GM12878 (cell line): Measurements from ENCODE around the gene LSM5. TPM values are rescaled to one million over a fixed set of nuclear protein-coding genes. Genes with fewer than 3 reads are reported as not detected.

Experiments used
- ATAC-seq: fragments of 200-7000 bp; cut with Tn5 transposase; 3 replicates; pipeline ENCODE4 v1.9.1; 2020; ENCODE audit warnings: mild to moderate bottlenecking, moderate library complexity
- BruUV-seq: library from RNA; stranded (reverse); fragments of 400-500 nt; replicated peaks from 2 replicates; lab custom pipeline; 2021; lab: Mats Ljungman, UMichigan
- CTCF ChIA-PET: fragments of 300-600 bp; sonication (Branson Sonifier 250); formaldehyde crosslinking; extraction: SDS; loops from one replicate; lab custom pipeline; 2021; ENCODE audit warnings: inconsistent platforms; lab: Yijun Ruan, JAX
- POLR2A ChIA-PET: fragments of 350-600 bp; formaldehyde crosslinking; extraction: SDS; loops from one replicate; lab custom pipeline; 2021; ENCODE audit warnings: inconsistent platforms; lab: Charles Lee
- RAD21 ChIA-PET: fragments of 300-600 bp; sonication (Branson Sonifier 250); formaldehyde crosslinking; loops from one replicate; lab custom pipeline; 2023; ENCODE audit warnings: antibody characterized with exemption; ENCODE audit not compliant: unreplicated experiment; lab: Charles Lee
- SMC1A ChIA-PET: fragments of 300-600 bp; sonication (Branson Sonifier 250); formaldehyde crosslinking; loops from one replicate; lab custom pipeline; 2023; ENCODE audit not compliant: unreplicated experiment, uncharacterized antibody; lab: Charles Lee
- DNase-seq: peaks from one replicate; pipeline ENCODE4 v3.0.0-alpha.2; 2011; ENCODE audit warnings: low read depth, low spot score
- FAIRE-seq: peaks from 3 replicates; lab custom pipeline; 2011; peaks lifted over from hg19 to GRCh38; lab: Jason Lieb, UNC
- H2AFZ ChIP-seq: 2 replicates; pipeline ENCODE4 v1.6.0; 2011; ENCODE audit warnings: low read depth, low read length, control low read depth; ENCODE audit not compliant: control insufficient read depth
- H3K27ac ChIP-seq: 2 replicates; pipeline ENCODE4 v1.5.1; 2011; ENCODE audit warnings: control low read depth; ENCODE audit not compliant: control insufficient read depth, insufficient read depth
- H3K27me3 ChIP-seq, 2 experiments: replicated peaks in 1 of 2; 2 replicates each; pipeline versions ENCODE4 v1.6.0 to v1.6.1; 2011; ENCODE audit warnings: low read length in 1 of 2; ENCODE audit not compliant: control insufficient read depth in 2 of 2, insufficient read depth in 2 of 2
- H3K36me3 ChIP-seq, 2 experiments: 2 replicates each; pipeline ENCODE4 v1.5.1; 2011; ENCODE audit warnings: low read length in 1 of 2; ENCODE audit not compliant: control insufficient read depth in 2 of 2, insufficient read depth in 2 of 2
- H3K4me1 ChIP-seq: 2 replicates; pipeline ENCODE4 v1.6.1; 2011; ENCODE audit warnings: mild to moderate bottlenecking, low read length, moderate library complexity, mixed read lengths; ENCODE audit not compliant: control insufficient read depth, insufficient read depth
- H3K4me2 ChIP-seq: 2 replicates; pipeline ENCODE4 v1.6.0; 2011; ENCODE audit warnings: control low read depth; ENCODE audit not compliant: control insufficient read depth, insufficient read depth
- H3K4me3 ChIP-seq: fragments of 200-600 bp; sonication (generic); 2 replicates; pipeline ENCODE4 v1.5.1; 2016
- H3K79me2 ChIP-seq: 2 replicates; pipeline ENCODE4 v1.6.0; 2011; ENCODE audit warnings: low read length; ENCODE audit not compliant: control insufficient read depth, insufficient read depth
- H3K9ac ChIP-seq: 2 replicates; pipeline ENCODE4 v1.8.0; 2011; ENCODE audit warnings: low read length, control low read depth, mixed read lengths; ENCODE audit not compliant: control insufficient read depth, insufficient read depth
- H3K9me3 ChIP-seq: replicated peaks from 3 replicates; pipeline ENCODE4 v1.5.1; 2011; ENCODE audit warnings: mild to moderate bottlenecking, low read length; ENCODE audit not compliant: control insufficient read depth, insufficient read depth
- H4K20me1 ChIP-seq: 2 replicates; pipeline ENCODE4 v1.6.0; 2011; ENCODE audit not compliant: control insufficient read depth, insufficient read depth
- BCL11A ChIP-seq: IDR thresholded peaks from 2 replicates; pipeline ENCODE4 v1.6.1; 2011; ENCODE audit warnings: low read depth, low read length
- BMI1 ChIP-seq: fragments of 450-650 bp; IDR thresholded peaks from 2 replicates; pipeline ENCODE4 v1.6.1; 2016; ENCODE audit warnings: mild to moderate bottlenecking, moderate library complexity, borderline replicate concordance
- CBX5 ChIP-seq: sonication (generic); IDR thresholded peaks from 2 replicates; pipeline ENCODE4 v1.6.1; 2016; ENCODE audit warnings: low read depth, moderate library complexity, mild to moderate bottlenecking, inconsistent platforms
- EED ChIP-seq: sonication (generic); IDR thresholded peaks from 2 replicates; pipeline ENCODE4 v1.6.1; 2016; ENCODE audit warnings: antibody characterized with exemption, low read depth
- ESRRA ChIP-seq: IDR thresholded peaks from 2 replicates; pipeline ENCODE4 v1.6.1; 2012; ENCODE audit warnings: mild to moderate bottlenecking, low read length, improper control_type of control experiment
- FOS ChIP-seq: IDR thresholded peaks from 3 replicates; pipeline ENCODE4 v1.6.1; 2011; ENCODE audit warnings: borderline replicate concordance; ENCODE audit not compliant: insufficient read length; ENCODE audit errors: extremely low read depth
- FOXK2 ChIP-seq: fragments of 450-650 bp; IDR thresholded peaks from 2 replicates; pipeline ENCODE4 v1.6.1; 2017; ENCODE audit warnings: mild to moderate bottlenecking, moderate library complexity
- HDGF ChIP-seq: fragments of 450-650 bp; IDR thresholded peaks from 2 replicates; pipeline ENCODE4 v1.6.1; 2016; ENCODE audit warnings: antibody characterized with exemption
- IKZF1 ChIP-seq: fragments of 450-650 bp; conservative IDR thresholded peaks from 2 replicates; pipeline ENCODE4 v1.6.1; 2017; ENCODE audit warnings: antibody characterized with exemption, mild to moderate bottlenecking
- NFYB ChIP-seq: IDR thresholded peaks from 2 replicates; pipeline ENCODE4 v1.6.1; 2011; ENCODE audit warnings: low read depth, mild to moderate bottlenecking, low read length, improper control_type of control experiment, moderate library complexity; ENCODE audit not compliant: insufficient read depth
- RBBP5 ChIP-seq: fragments of 200-600 bp; sonication (generic); conservative IDR thresholded peaks from 2 replicates; pipeline ENCODE4 v1.6.1; 2016
- SMARCA5 ChIP-seq: fragments of 450-650 bp; IDR thresholded peaks from 2 replicates; pipeline ENCODE4 v1.6.1; 2017; ENCODE audit warnings: mild to moderate bottlenecking
- SUZ12 ChIP-seq: fragments of 200-600 bp; sonication (generic); IDR thresholded peaks from one replicate; pipeline ENCODE4 v1.6.1; 2018; ENCODE audit warnings: antibody characterized with exemption, mild to moderate bottlenecking; ENCODE audit not compliant: unreplicated experiment
- TBL1XR1 ChIP-seq: IDR thresholded peaks from 2 replicates; pipeline ENCODE4 v1.6.1; 2012; ENCODE audit warnings: low read depth, low read length, improper control_type of control experiment
- ZNF207 ChIP-seq: fragments of 450-650 bp; IDR thresholded peaks from 2 replicates; pipeline ENCODE4 v1.6.1; 2014; ENCODE audit warnings: antibody characterized with exemption, mild to moderate bottlenecking, borderline replicate concordance
- WGBS: methylation state at CpG from one replicate; pipeline ENCODE4 v1.1.6; 2016; ENCODE audit warnings: low lambda C conversion rate; ENCODE audit not compliant: insufficient replicate concordance, insufficient coverage; ENCODE audit errors: missing lambda C conversion rate; 5-methylcytosine and 5-hydroxymethylcytosine counted together
- in situ Hi-C: fragments of 300-500 bp; cut with MboI; formaldehyde crosslinking; loops from 9 replicates; pipeline ENCODE4 v1.14.3; 2018; ENCODE audit warnings: mixed read lengths
- intact Hi-C: fragments of 100-400 bp; cut with micrococcal nuclease; formaldehyde crosslinking; loops from one replicate; pipeline ENCODE4 v1.14.2; 2022; ENCODE audit not compliant: unreplicated experiment
- polyA plus RNA-seq, 11 experiments: library from polyadenylated mRNA; depleted of rRNA in 4 of 11; unstranded in 6 of 11; stranded (reverse) in 5 of 11; fragments of >200 nt; fragmentation: Nextera tagmentation in 4 of 11; fragmentation: Illumina TruSeq in 1 of 11; extraction: Ambion mirVana in 4 of 11; extraction: Trizol in 1 of 11; gene quantifications; 1 replicate in 1 of 11; 2 replicates in 10 of 11; pipeline versions ENCODE4 v1.2.1 to v1.2.3, GENCODE V29; 2011 to 2016; ENCODE audit warnings: inconsistent platforms in 2 of 11, missing spikeins in 2 of 11, low read depth in 1 of 11
- total RNA-seq, 4 experiments: library from RNA; depleted of rRNA in 3 of 4; stranded (reverse); fragments of >200 nt in 3 of 4; fragmentation: Illumina TruSeq in 1 of 4; extraction: Trizol in 1 of 4; gene quantifications; 2 replicates each; pipeline versions ENCODE4 v1.2.1 to v1.2.3, GENCODE V29; 2013 to 2021
- TF ChIP-seq, protein P1 (sequence below): fragments of 450-650 bp; IDR thresholded peaks from 2 replicates; pipeline ENCODE4 v1.6.1; 2017; ENCODE audit warnings: mild to moderate bottlenecking, low read depth, inconsistent platforms; ENCODE audit not compliant: poor library complexity, severe bottlenecking
- TF ChIP-seq, protein P2 (sequence below): fragments of 450-650 bp; formaldehyde crosslinking; IDR thresholded peaks from 2 replicates; pipeline ENCODE4 v1.5.0; 2022; ENCODE audit warnings: mild to moderate bottlenecking, missing genetic modification characterization
- TF ChIP-seq, protein P3 (sequence below): fragments of 450-650 bp; IDR thresholded peaks from 2 replicates; pipeline ENCODE4 v1.6.1; 2017; ENCODE audit warnings: mild to moderate bottlenecking

Gene LSM5
- total and polyA plus RNA-seq, 10 of the 15 experiments (the other 5 are each of a cell fraction or from before 2014, with no cell fraction given): 29.4 to 538 (median 145) TPM

DNA sequence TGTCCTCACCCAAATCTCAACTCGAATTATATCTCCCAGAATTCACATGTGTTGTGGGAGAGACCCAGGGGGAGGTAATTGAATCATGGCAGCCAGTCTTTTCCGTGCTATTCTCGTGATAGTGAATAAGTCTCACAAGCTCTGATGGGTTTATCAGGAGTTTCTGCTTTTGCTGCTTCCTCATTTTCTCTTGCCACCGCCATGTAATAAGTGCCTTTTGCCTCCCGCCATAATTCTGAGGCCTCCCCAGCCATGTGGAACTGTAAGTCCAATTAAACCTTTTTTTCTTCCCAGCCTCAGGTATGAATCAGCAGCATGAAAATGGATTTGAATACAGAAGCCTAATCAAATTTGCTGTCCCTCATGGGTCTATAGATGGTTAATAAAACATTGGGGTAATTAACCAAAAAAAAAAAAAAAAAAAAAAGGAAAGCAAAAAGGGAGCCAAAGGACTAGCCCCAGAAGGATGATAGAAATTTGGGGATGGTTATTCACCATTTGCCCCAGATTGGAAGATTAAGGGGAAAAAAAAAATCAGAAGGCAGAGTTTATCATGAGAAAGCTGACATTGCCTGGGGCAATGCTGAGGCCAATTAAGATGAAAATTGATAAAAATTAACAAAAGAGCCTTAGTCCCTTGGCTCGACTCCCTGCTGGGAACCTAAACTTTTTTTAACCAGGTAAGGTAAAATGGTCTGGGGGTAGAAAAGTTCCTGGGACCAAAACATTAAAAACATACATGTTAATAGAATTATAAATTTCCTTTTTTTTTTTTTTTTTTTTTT, 32.8 kb upstream of the LSM5 start:
- Histone ChIP-seq H3K4me3 (no peak overlapping the region), H4K20me1 (no peaks in the 10 kb centered on the region), H3K4me2 (no peak overlapping the region), H3K9me3 (peaks cover 24% of the 10 kb centered on the region), H2AFZ (no peak overlapping the region), H3K4me1 (no peaks in the 10 kb centered on the region)
- DNase-seq: no peak
- SMC1A ChIA-PET: no interaction called here
- FAIRE-seq: no peak
- no peak for ATAC-seq
- TF ChIP-seq TBL1XR1 (no peak), ESRRA (no peak), EED (no peak), ZNF207 (no peak), HDGF (no peak), CBX5 (no peak), NFYB (no peak), BCL11A (no peak), RBBP5 (no peak), FOS (no peak), FOXK2 (no peak), SMARCA5 (no peak), IKZF1 (no peak), BMI1 (no peak), SUZ12 (no peak)
- TF ChIP-seq, protein P1, sequence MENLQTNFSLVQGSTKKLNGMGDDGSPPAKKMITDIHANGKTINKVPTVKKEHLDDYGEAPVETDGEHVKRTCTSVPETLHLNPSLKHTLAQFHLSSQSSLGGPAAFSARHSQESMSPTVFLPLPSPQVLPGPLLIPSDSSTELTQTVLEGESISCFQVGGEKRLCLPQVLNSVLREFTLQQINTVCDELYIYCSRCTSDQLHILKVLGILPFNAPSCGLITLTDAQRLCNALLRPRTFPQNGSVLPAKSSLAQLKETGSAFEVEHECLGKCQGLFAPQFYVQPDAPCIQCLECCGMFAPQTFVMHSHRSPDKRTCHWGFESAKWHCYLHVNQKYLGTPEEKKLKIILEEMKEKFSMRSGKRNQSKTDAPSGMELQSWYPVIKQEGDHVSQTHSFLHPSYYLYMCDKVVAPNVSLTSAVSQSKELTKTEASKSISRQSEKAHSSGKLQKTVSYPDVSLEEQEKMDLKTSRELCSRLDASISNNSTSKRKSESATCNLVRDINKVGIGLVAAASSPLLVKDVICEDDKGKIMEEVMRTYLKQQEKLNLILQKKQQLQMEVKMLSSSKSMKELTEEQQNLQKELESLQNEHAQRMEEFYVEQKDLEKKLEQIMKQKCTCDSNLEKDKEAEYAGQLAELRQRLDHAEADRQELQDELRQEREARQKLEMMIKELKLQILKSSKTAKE: no peak
- TF ChIP-seq, protein P2, sequence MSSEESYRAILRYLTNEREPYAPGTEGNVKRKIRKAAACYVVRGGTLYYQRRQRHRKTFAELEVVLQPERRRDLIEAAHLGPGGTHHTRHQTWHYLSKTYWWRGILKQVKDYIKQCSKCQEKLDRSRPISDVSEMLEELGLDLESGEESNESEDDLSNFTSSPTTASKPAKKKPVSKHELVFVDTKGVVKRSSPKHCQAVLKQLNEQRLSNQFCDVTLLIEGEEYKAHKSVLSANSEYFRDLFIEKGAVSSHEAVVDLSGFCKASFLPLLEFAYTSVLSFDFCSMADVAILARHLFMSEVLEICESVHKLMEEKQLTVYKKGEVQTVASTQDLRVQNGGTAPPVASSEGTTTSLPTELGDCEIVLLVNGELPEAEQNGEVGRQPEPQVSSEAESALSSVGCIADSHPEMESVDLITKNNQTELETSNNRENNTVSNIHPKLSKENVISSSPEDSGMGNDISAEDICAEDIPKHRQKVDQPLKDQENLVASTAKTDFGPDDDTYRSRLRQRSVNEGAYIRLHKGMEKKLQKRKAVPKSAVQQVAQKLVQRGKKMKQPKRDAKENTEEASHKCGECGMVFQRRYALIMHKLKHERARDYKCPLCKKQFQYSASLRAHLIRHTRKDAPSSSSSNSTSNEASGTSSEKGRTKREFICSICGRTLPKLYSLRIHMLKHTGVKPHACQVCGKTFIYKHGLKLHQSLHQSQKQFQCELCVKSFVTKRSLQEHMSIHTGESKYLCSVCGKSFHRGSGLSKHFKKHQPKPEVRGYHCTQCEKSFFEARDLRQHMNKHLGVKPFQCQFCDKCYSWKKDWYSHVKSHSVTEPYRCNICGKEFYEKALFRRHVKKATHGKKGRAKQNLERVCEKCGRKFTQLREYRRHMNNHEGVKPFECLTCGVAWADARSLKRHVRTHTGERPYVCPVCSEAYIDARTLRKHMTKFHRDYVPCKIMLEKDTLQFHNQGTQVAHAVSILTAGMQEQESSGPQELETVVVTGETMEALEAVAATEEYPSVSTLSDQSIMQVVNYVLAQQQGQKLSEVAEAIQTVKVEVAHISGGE: no peak
- TF ChIP-seq, protein P3, sequence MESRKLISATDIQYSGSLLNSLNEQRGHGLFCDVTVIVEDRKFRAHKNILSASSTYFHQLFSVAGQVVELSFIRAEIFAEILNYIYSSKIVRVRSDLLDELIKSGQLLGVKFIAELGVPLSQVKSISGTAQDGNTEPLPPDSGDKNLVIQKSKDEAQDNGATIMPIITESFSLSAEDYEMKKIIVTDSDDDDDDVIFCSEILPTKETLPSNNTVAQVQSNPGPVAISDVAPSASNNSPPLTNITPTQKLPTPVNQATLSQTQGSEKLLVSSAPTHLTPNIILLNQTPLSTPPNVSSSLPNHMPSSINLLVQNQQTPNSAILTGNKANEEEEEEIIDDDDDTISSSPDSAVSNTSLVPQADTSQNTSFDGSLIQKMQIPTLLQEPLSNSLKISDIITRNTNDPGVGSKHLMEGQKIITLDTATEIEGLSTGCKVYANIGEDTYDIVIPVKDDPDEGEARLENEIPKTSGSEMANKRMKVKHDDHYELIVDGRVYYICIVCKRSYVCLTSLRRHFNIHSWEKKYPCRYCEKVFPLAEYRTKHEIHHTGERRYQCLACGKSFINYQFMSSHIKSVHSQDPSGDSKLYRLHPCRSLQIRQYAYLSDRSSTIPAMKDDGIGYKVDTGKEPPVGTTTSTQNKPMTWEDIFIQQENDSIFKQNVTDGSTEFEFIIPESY: no peak
- TF ChIP-seq, all 136 proteins: peak for 0
- intact Hi-C loops: no loop called here
- in situ Hi-C loops: no loop called here
- 98% methylated on average over 6 of the region's 6 CpGs for WGBS
- ChIA-PET RAD21 (no interaction called here), POLR2A (interaction anchor here (0.6 to 0.7 kb wide), 2 partner anchors 26 to 620 kb away, joined by 6 read pairs; no protein-coding TSS in a partner anchor), CTCF (no interaction called here)
- Histone ChIP-seq H3K27ac (no peak overlapping the region), H3K27me3 (no peaks in the 10 kb centered on the region), H3K36me3 (peaks cover 2 to 6% of the 10 kb centered on the region in 2 experiments; a peak in 2 of 4 replicates), H3K9ac (no peak overlapping the region), H3K79me2 (peaks cover 5% of the 10 kb centered on the region)
- no TSS peak for BruUV-seq
